ENCODE results near the gene PCDHA6.

- TF ChIP-seq POLR2A (IDR thresholded peaks at IDR 0.05; ENCODE audit: low read depth) (no peak), CTCF (IDR thresholded peaks at IDR 0.05) (no peak), EP300 (IDR thresholded peaks at IDR 0.05) (no peak), POLR2AphosphoS5 (IDR thresholded peaks at IDR 0.05) (no peak)
These were observed 42.8 kb downstream of the PCDHA6 start for GRCh38 chr5:140870221-140871201.

All from esophagus muscularis mucosa (tissue), 4 donors.